HEK293 (cell line): Measurements from ENCODE around the gene WDR7.

Experiments
- CTCF ChIA-PET: fragments of 350-600 bp; formaldehyde crosslinking; extraction: SDS; loops from one replicate; lab custom pipeline; 2021; ENCODE audit warnings: antibody characterized with exemption; lab: Yijun Ruan, JAX
- POLR2A ChIA-PET: fragments of 300-600 bp; formaldehyde crosslinking; extraction: SDS; loops from one replicate; lab custom pipeline; 2020; ENCODE audit warnings: antibody characterized with exemption, inconsistent platforms; lab: Yijun Ruan, JAX
- H3K27ac ChIP-seq: fragments of 200-500 bp; sonication (Bioruptor generic); 2 replicates; pipeline ENCODE4 v1.5.1; 2014; ENCODE audit warnings: low read depth, low read length, control low read depth, inconsistent platforms; ENCODE audit errors: extremely low read depth
- H3K36me3 ChIP-seq, 2 experiments: fragments of 200-500 bp in 1 of 2; sonication (Bioruptor generic) in 1 of 2; 1 replicate in 1 of 2; 2 replicates in 1 of 2; pipeline ENCODE4 v1.5.1; 2014 to 2017; ENCODE audit warnings: inconsistent platforms in 2 of 2, low read length in 2 of 2; ENCODE audit not compliant: control insufficient read depth in 2 of 2, insufficient read depth in 1 of 2
- H3K4me1 ChIP-seq: fragments of 200-500 bp; sonication (Bioruptor generic); 2 replicates; pipeline ENCODE4 v1.5.1; 2014; ENCODE audit warnings: mild to moderate bottlenecking, low read length, inconsistent platforms; ENCODE audit not compliant: control insufficient read depth, insufficient read depth
- H3K4me3 ChIP-seq: 2 replicates; pipeline ENCODE4 v1.5.1; 2011; ENCODE audit warnings: low read depth, mild to moderate bottlenecking, control low read depth, low read length, moderate library complexity
- H3K9me3 ChIP-seq: fragments of 200-500 bp; sonication (Bioruptor generic); 2 replicates; pipeline ENCODE4 v1.5.1; 2014; ENCODE audit warnings: low read depth, low read length, inconsistent platforms; ENCODE audit not compliant: control insufficient read depth, insufficient read depth
- FEZF1 ChIP-seq: fragments of 450-650 bp; formaldehyde crosslinking; IDR thresholded peaks from 2 replicates; pipeline ENCODE4 v1.5.1; 2016; ENCODE audit warnings: missing biosample characterization, missing genetic modification characterization
- GFI1B ChIP-seq: fragments of 450-650 bp; formaldehyde crosslinking; IDR thresholded peaks from 2 replicates; pipeline ENCODE4 v1.5.1; 2016; ENCODE audit warnings: missing biosample characterization, missing genetic modification characterization
- HOXC10 ChIP-seq: sonication (generic); formaldehyde crosslinking; IDR thresholded peaks from 2 replicates; pipeline ENCODE4 v1.8.1; 2023; ENCODE audit warnings: mild to moderate bottlenecking, missing genetic modification reagents
- MYNN ChIP-seq: fragments of 450-650 bp; formaldehyde crosslinking; IDR thresholded peaks from 2 replicates; pipeline ENCODE4 v1.5.1; 2016; ENCODE audit warnings: missing biosample characterization, missing genetic modification characterization, borderline replicate concordance
- OSR2 ChIP-seq: fragments of 450-650 bp; formaldehyde crosslinking; IDR thresholded peaks from 2 replicates; pipeline ENCODE4 v1.5.1; 2016; ENCODE audit warnings: missing biosample characterization, missing genetic modification characterization
- ZBTB7A ChIP-seq: fragments of 450-650 bp; formaldehyde crosslinking; IDR thresholded peaks from 2 replicates; pipeline ENCODE4 v1.5.1; 2016; ENCODE audit warnings: low read depth, missing biosample characterization, missing genetic modification characterization
- ZBTB8A ChIP-seq: fragments of 450-650 bp; formaldehyde crosslinking; IDR thresholded peaks from 2 replicates; pipeline ENCODE4 v1.5.1; 2016; ENCODE audit warnings: missing biosample characterization, missing genetic modification characterization
- ZNF24 ChIP-seq: fragments of 450-650 bp; formaldehyde crosslinking; IDR thresholded peaks from 2 replicates; pipeline ENCODE4 v1.5.1; 2016; ENCODE audit warnings: missing biosample characterization, missing genetic modification characterization
- ZNF292 ChIP-seq: fragments of 450-650 bp; formaldehyde crosslinking; IDR thresholded peaks from 2 replicates; pipeline ENCODE4 v1.5.1; 2016; ENCODE audit warnings: low read depth, missing biosample characterization, missing genetic modification characterization, borderline replicate concordance
- ZNF350 ChIP-seq: fragments of 450-650 bp; formaldehyde crosslinking; IDR thresholded peaks from 2 replicates; pipeline ENCODE4 v1.5.0; 2017; ENCODE audit warnings: missing biosample characterization, mild to moderate bottlenecking, missing genetic modification characterization
- ZNF555 ChIP-seq: fragments of 450-650 bp; formaldehyde crosslinking; conservative IDR thresholded peaks from 2 replicates; pipeline ENCODE4 v1.5.1; 2017; ENCODE audit warnings: missing biosample characterization, mild to moderate bottlenecking, missing genetic modification characterization, inconsistent platforms
- ZNF596 ChIP-seq: fragments of 450-650 bp; IDR thresholded peaks from 2 replicates; pipeline ENCODE4 v1.5.0; 2018; ENCODE audit warnings: missing biosample characterization, mild to moderate bottlenecking, missing genetic modification characterization, moderate library complexity
- ZSCAN16 ChIP-seq: fragments of 450-650 bp; formaldehyde crosslinking; IDR thresholded peaks from 2 replicates; pipeline ENCODE4 v1.5.1; 2016; ENCODE audit warnings: missing biosample characterization, missing genetic modification characterization
- ZSCAN23 ChIP-seq: fragments of 450-650 bp; formaldehyde crosslinking; IDR thresholded peaks from 2 replicates; pipeline ENCODE4 v1.5.1; 2016; ENCODE audit warnings: missing biosample characterization, missing genetic modification characterization
- TF ChIP-seq, protein P1 (sequence below): fragments of 450-650 bp; formaldehyde crosslinking; IDR thresholded peaks from 2 replicates; pipeline ENCODE4 v1.5.1; 2017; ENCODE audit warnings: missing biosample characterization, missing genetic modification characterization
- TF ChIP-seq, protein P2 (sequence below): fragments of 450-650 bp; formaldehyde crosslinking; IDR thresholded peaks from 2 replicates; pipeline ENCODE4 v1.5.1; 2016; ENCODE audit warnings: missing biosample characterization, missing genetic modification characterization
- TF ChIP-seq, protein P3 (sequence below): fragments of 450-650 bp; formaldehyde crosslinking; IDR thresholded peaks from 2 replicates; pipeline ENCODE4 v1.5.1; 2017; ENCODE audit warnings: missing biosample characterization, missing genetic modification characterization
- TF ChIP-seq, protein P4 (sequence below): sonication (generic); formaldehyde crosslinking; IDR thresholded peaks from 2 replicates; pipeline ENCODE4 v1.8.1; 2022; ENCODE audit warnings: mild to moderate bottlenecking, moderate library complexity, missing genetic modification reagents
- TF ChIP-seq, protein P5 (sequence below): fragments of 450-650 bp; formaldehyde crosslinking; IDR thresholded peaks from 2 replicates; pipeline ENCODE4 v1.5.1; 2017; ENCODE audit warnings: missing biosample characterization, missing genetic modification characterization
- TF ChIP-seq, protein P6 (sequence below): fragments of 450-650 bp; formaldehyde crosslinking; IDR thresholded peaks from 2 replicates; pipeline ENCODE4 v1.5.1; 2016; ENCODE audit warnings: missing biosample characterization, missing genetic modification characterization

The WDR7 gene

DNA sequence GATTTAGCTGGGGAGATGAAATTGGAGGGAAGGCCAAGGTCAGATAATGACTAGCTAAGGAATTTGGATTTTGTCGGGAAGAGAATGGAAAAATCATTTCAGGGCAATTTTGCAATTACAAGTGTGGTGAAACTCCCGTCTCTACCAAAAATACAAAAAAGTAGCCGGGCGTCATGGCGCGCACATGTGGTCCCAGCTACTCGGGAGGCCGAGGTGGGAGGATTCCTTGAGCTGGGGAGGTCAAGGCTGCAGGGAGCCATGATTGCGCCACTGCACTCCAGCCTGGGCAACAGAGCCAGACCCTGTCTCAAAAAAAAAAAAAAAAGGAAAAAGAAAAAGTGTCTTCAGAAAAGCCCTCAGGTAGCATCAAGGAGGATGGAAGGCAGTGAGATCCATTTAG, 11.6 kb upstream of the WDR7 start (continued):
- TF ChIP-seq ZNF555 (tag by site-specific recombination) (no peak), OSR2 (tag by site-specific recombination) (no peak), ZNF596 (tag by site-specific recombination) (no peak)
- TF ChIP-seq, protein P1, sequence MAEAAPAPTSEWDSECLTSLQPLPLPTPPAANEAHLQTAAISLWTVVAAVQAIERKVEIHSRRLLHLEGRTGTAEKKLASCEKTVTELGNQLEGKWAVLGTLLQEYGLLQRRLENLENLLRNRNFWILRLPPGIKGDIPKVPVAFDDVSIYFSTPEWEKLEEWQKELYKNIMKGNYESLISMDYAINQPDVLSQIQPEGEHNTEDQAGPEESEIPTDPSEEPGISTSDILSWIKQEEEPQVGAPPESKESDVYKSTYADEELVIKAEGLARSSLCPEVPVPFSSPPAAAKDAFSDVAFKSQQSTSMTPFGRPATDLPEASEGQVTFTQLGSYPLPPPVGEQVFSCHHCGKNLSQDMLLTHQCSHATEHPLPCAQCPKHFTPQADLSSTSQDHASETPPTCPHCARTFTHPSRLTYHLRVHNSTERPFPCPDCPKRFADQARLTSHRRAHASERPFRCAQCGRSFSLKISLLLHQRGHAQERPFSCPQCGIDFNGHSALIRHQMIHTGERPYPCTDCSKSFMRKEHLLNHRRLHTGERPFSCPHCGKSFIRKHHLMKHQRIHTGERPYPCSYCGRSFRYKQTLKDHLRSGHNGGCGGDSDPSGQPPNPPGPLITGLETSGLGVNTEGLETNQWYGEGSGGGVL (tag by site-specific recombination) = no peak
- TF ChIP-seq, all 188 proteins: peak for 0

DNA sequence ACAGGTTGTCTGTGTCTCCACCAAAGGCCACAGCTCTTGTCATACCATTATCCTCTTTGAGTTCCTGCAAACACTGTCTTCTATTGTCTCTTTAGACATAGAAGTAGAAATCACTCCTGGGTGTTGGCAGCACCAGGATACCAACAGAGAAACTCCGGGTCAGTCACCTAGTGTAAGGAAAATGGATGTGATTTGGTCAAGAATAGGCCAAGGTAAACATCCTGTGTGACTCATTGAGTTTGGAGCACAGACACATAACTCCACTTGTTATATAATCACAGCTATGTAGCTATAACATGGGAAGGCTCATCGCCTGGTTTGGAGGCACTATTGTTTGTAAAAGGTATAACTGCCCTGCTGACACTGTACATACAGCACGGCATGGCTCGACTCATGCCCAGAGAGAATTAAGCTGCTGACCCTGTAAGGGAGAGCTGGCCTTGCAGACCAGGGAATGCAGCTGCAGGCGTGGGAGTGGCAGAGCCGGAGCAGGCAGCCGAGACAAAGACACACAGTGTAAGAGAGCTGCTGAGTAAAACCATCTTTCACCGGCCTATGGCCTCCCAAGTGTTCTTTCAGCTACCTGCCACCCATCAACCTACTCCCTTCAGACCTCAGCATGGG, 9.3 kb upstream of the WDR7 start:
- H3K4me3 ChIP-seq = no peak overlapping the region
- CTCF ChIA-PET = interaction anchor here (0.6 to 1.8 kb wide), 2 partner anchors 8 to 16 kb away, joined by 4 to 5 read pairs; partner anchors contain the start of gene WDR7
- POLR2A ChIA-PET = interaction anchor here (5.3 kb wide), 1 partner anchor 9 kb away, joined by 40 read pairs; the partner anchor contains the start of gene WDR7

DNA sequence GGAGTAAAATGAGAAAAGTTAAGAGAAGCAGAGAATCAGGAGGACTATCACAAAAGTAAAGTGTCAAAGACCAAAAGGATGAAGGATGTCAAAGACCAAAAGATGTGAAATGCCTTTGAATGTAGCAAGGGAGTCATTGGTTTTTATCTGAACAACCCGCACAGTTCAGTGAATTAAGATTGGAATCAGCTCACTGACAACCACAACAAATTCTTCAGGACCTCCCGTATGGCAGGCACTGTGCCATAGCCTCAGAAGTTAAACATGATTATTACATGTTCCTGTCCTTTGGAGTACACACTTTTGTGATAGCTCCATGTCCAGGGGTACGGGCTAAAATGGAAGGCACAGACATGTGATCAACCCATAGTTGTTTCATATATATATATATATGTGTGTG, 7.8 kb upstream of the WDR7 start:
- H3K36me3 ChIP-seq = no peaks in the 10 kb centered on the region
- H3K9me3 ChIP-seq = no peaks in the 10 kb centered on the region
- no peak overlapping the region for H3K4me3 ChIP-seq
- ChIA-PET CTCF (interaction anchor here (0.6 kb wide), 1 partner anchor 72 kb away, joined by 3 read pairs; no protein-coding TSS in a partner anchor), POLR2A (no interaction called here)
- H3K27ac ChIP-seq = no peak overlapping the region
- H3K4me1 ChIP-seq = peaks cover 4% of the 10 kb centered on the region; the same call in 1 of the 2 replicates
- TF ChIP-seq, protein P2, sequence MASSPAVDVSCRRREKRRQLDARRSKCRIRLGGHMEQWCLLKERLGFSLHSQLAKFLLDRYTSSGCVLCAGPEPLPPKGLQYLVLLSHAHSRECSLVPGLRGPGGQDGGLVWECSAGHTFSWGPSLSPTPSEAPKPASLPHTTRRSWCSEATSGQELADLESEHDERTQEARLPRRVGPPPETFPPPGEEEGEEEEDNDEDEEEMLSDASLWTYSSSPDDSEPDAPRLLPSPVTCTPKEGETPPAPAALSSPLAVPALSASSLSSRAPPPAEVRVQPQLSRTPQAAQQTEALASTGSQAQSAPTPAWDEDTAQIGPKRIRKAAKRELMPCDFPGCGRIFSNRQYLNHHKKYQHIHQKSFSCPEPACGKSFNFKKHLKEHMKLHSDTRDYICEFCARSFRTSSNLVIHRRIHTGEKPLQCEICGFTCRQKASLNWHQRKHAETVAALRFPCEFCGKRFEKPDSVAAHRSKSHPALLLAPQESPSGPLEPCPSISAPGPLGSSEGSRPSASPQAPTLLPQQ = no peak
- TF ChIP-seq FEZF1 (tag by site-specific recombination) (no peak), ZNF24 (no peak), ZSCAN16 (no peak), ZNF350 (no peak)
- TF ChIP-seq, protein P3, sequence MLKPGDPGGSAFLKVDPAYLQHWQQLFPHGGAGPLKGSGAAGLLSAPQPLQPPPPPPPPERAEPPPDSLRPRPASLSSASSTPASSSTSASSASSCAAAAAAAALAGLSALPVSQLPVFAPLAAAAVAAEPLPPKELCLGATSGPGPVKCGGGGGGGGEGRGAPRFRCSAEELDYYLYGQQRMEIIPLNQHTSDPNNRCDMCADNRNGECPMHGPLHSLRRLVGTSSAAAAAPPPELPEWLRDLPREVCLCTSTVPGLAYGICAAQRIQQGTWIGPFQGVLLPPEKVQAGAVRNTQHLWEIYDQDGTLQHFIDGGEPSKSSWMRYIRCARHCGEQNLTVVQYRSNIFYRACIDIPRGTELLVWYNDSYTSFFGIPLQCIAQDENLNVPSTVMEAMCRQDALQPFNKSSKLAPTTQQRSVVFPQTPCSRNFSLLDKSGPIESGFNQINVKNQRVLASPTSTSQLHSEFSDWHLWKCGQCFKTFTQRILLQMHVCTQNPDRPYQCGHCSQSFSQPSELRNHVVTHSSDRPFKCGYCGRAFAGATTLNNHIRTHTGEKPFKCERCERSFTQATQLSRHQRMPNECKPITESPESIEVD (tag by site-specific recombination) = no peak

More for the DNA sequence above, 9.3 kb upstream of the WDR7 start:
- Histone ChIP-seq H3K36me3 (no peaks in the 10 kb centered on the region), H3K9me3 (no peaks in the 10 kb centered on the region), H3K27ac (no peak overlapping the region), H3K4me1 (peaks cover 4% of the 10 kb centered on the region; the same call in 1 of the 2 replicates)
- no peak for TF ChIP-seq ZSCAN16
- TF ChIP-seq ZNF292 (tag by site-specific recombination) = no peak
- TF ChIP-seq, protein P4, sequence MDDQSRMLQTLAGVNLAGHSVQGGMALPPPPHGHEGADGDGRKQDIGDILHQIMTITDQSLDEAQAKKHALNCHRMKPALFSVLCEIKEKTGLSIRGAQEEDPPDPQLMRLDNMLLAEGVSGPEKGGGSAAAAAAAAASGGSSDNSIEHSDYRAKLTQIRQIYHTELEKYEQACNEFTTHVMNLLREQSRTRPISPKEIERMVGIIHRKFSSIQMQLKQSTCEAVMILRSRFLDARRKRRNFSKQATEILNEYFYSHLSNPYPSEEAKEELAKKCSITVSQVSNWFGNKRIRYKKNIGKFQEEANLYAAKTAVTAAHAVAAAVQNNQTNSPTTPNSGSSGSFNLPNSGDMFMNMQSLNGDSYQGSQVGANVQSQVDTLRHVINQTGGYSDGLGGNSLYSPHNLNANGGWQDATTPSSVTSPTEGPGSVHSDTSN = no peak
- TF ChIP-seq, protein P5, sequence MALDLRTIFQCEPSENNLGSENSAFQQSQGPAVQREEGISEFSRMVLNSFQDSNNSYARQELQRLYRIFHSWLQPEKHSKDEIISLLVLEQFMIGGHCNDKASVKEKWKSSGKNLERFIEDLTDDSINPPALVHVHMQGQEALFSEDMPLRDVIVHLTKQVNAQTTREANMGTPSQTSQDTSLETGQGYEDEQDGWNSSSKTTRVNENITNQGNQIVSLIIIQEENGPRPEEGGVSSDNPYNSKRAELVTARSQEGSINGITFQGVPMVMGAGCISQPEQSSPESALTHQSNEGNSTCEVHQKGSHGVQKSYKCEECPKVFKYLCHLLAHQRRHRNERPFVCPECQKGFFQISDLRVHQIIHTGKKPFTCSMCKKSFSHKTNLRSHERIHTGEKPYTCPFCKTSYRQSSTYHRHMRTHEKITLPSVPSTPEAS (tag by site-specific recombination) = no peak
- no peak for TF ChIP-seq ZBTB8A
- no peak for TF ChIP-seq MYNN
- TF ChIP-seq, protein P6, sequence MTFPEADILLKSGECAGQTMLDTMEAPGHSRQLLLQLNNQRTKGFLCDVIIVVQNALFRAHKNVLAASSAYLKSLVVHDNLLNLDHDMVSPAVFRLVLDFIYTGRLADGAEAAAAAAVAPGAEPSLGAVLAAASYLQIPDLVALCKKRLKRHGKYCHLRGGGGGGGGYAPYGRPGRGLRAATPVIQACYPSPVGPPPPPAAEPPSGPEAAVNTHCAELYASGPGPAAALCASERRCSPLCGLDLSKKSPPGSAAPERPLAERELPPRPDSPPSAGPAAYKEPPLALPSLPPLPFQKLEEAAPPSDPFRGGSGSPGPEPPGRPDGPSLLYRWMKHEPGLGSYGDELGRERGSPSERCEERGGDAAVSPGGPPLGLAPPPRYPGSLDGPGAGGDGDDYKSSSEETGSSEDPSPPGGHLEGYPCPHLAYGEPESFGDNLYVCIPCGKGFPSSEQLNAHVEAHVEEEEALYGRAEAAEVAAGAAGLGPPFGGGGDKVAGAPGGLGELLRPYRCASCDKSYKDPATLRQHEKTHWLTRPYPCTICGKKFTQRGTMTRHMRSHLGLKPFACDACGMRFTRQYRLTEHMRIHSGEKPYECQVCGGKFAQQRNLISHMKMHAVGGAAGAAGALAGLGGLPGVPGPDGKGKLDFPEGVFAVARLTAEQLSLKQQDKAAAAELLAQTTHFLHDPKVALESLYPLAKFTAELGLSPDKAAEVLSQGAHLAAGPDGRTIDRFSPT (tag by site-specific recombination) = no peak
- TF ChIP-seq HOXC10 = no peak
- no peak for TF ChIP-seq ZBTB7A (tag by site-specific recombination)
- no peak for TF ChIP-seq GFI1B (tag by site-specific recombination)
- no peak for TF ChIP-seq ZSCAN23 (tag by site-specific recombination)
- TF ChIP-seq, protein P2 = no peak
